Kidney (tissue), 14 donors: ENCODE measurements around the gene ARHGAP8. TPM values are rescaled to one million over a fixed set of nuclear protein-coding genes. Genes with fewer than 3 reads are reported as not detected.

Experiments used
- DNase-seq, 5 donors: peaks; one replicate each; pipeline ENCODE4 v3.0.0-alpha.2; 2013 to 2020
- FAIRE-seq: peaks from 2 replicates; lab custom pipeline; 2012; peaks lifted over from hg19 to GRCh38; lab: Jason Lieb, UNC
- H3K27ac ChIP-seq, 2 donors: one replicate each; pipeline ENCODE4 v1.7.0; 2013; ENCODE audit warnings: low read depth in 2 of 2, low read length in 2 of 2, inconsistent platforms in 1 of 2
- H3K27me3 ChIP-seq: one replicate; pipeline ENCODE4 v1.7.1; 2013; ENCODE audit warnings: low read length, inconsistent platforms; ENCODE audit not compliant: control insufficient read depth, insufficient read depth
- H3K36me3 ChIP-seq, 3 donors: one replicate each; pipeline versions ENCODE4 v1.7.0 to v1.7.1; 2013; ENCODE audit warnings: low read length in 3 of 3, control low read depth in 1 of 3, inconsistent platforms in 1 of 3; ENCODE audit not compliant: insufficient read depth in 3 of 3, control insufficient read depth in 2 of 3
- H3K4me1 ChIP-seq, 3 donors: one replicate each; pipeline versions ENCODE4 v1.7.0 to v1.7.1; 2013; ENCODE audit warnings: low read length in 3 of 3, inconsistent platforms in 1 of 3, low read depth in 1 of 3; ENCODE audit not compliant: control insufficient read depth in 2 of 3, insufficient read depth in 2 of 3
- H3K4me3 ChIP-seq, 3 donors: one replicate each; pipeline versions ENCODE4 v1.7.0 to v1.8.1; 2013; ENCODE audit warnings: low read length in 3 of 3, control low read depth in 1 of 3, inconsistent platforms in 1 of 3
- H3K9ac ChIP-seq, 3 donors: one replicate each; pipeline versions ENCODE4 v1.7.0 to v1.7.1; 2013; ENCODE audit warnings: low read length in 3 of 3, control low read depth in 1 of 3, inconsistent platforms in 1 of 3
- H3K9me3 ChIP-seq, 3 donors: one replicate each; pipeline versions ENCODE4 v1.7.0 to v1.7.1; 2013; ENCODE audit warnings: low read length in 3 of 3, control low read depth in 1 of 3, inconsistent platforms in 1 of 3; ENCODE audit not compliant: control insufficient read depth in 2 of 3, insufficient read depth in 1 of 3
- CTCF ChIP-seq: IDR thresholded peaks from 3 replicates; pipeline ENCODE4 v1.5.1; 2012; ENCODE audit warnings: mild to moderate bottlenecking, moderate library complexity, borderline replicate concordance; ENCODE audit not compliant: insufficient read depth; ENCODE audit errors: extremely low read depth
- intact Hi-C: fragments of 100-400 bp; cut with DNase I; formaldehyde crosslinking; loops from one replicate; pipeline ENCODE4 v1.11.1; 2022
- polyA plus RNA-seq: library from polyadenylated mRNA; stranded (reverse); fragments of 350-450 nt; fragmentation: Illumina TruSeq; extraction: RNeasy Lipid Tissue Mini Kit (QIAGEN cat#74804); gene quantifications from one replicate; pipeline ENCODE4 v1.2.3, GENCODE V29; 2014; ENCODE audit warnings: low read depth, low replicate concordance; ENCODE audit not compliant: insufficient read depth
- total RNA-seq: library from RNA; stranded (reverse); fragmentation: NEBNext Ultra II Directional; extraction: Animal tissue kit (Norgen Biotek cat#: 25700); gene quantifications from one replicate; pipeline ENCODE4 v1.2.1, GENCODE V29; 2021
- donor health status: control.
- donor health status: control.
- donor health status: control.
- donor health status: control.
- donor health status: control.
- donor health status: DM: yes; HTN: yes; CAD: no.
- donor health status: Normal renal cell carcinoma (clear cell type).

The ARHGAP8 gene
- total and polyA plus RNA-seq, 2 donors from 2014 or later: 30.2 to 35.7 TPM

DNA sequence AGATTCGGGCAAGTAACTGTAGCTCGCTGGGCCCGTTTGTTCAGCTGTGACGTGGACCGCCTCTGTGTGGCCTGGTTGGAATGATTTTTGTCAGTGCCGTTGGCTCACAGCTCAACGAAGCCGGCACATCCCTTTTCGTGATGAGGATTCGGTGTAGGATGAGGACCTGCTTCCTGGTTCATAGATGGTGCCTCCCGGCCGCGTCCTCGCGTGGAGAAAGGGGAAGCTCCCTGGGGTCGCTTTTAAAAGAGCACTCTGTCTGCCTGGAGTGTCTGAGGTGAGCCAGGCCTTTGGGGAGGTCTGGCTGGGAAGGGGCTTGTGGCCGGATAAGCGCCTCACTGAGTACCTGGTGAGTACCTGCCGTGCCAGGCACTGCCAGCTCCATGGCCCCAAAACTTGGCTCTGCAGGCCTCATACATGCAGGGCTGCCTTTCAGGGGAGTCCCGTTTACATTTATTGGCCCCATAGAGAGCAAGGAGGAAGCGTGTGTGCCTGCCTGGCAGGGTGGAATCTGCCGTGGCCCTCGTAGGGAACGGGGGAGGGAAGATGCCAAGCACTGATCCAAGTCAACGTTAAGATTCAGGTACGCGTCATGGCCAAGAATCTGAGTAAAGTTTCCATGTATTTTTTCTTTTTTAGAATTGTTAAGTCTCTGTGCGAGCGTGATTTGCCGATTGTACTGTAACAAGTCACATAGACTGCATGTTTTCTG, 88.4 kb downstream of the ARHGAP8 start:
- no peak overlapping the region for H3K4me3 ChIP-seq
- H3K36me3 ChIP-seq: peaks cover 0 to 3% (median 0%) of the 10 kb centered on the region in 3 donors
- H3K27ac ChIP-seq: no peak overlapping the region
- TF ChIP-seq CTCF: no peak
- DNase-seq: peak in 1 of 5 donors; percentile 55
- intact Hi-C loops: no loop called here
- no peaks in the 10 kb centered on the region for H3K27me3 ChIP-seq
- H3K4me1 ChIP-seq: no peaks in the 10 kb centered on the region
- no peaks in the 10 kb centered on the region for H3K9me3 ChIP-seq
- FAIRE-seq: no peak
- H3K9ac ChIP-seq: no peak overlapping the region

DNA sequence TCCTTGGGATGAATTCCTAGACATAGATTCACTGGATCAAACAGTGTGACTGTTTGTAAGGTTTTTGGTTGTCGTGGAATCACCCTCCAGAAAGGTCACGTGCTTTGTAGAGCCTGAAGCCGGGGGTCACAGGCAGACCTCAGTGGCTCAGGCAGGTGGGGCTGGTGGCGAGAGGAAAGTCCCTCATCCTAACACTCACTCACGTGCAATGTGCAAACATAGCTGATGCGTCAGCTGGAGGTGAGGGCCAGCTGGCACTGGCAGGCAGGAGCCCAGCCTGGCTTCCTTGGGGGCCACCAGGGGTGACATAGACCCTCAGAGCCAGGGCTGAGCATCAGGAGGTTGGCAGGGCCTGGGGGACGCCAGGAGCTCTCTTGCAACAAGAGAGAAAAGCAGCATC, 90.0 kb downstream of the ARHGAP8 start:
- intact Hi-C loops: no loop called here
- FAIRE-seq (no peak), DNase-seq (peak in 1 of 5 donors; percentile 30)
- Histone ChIP-seq H3K9ac (no peak overlapping the region), H3K27me3 (no peaks in the 10 kb centered on the region), H3K27ac (no peak overlapping the region), H3K36me3 (peaks cover 0 to 3% (median 0%) of the 10 kb centered on the region in 3 donors), H3K4me3 (no peak overlapping the region), H3K4me1 (no peaks in the 10 kb centered on the region), H3K9me3 (no peaks in the 10 kb centered on the region)
- TF ChIP-seq CTCF: no peak

- no peak for TF ChIP-seq CTCF
Measured at GRCh38 chr22:44845191-44845590, 92.8 kb downstream of the ARHGAP8 start.

More at GRCh38 chr22:44845191-44845590, 92.8 kb downstream of the ARHGAP8 start:
- Histone ChIP-seq H3K4me1 (no peaks in the 10 kb centered on the region), H3K27ac (no peak overlapping the region), H3K9me3 (no peaks in the 10 kb centered on the region), H3K36me3 (no peaks in the 10 kb centered on the region), H3K27me3 (no peaks in the 10 kb centered on the region), H3K4me3 (no peak overlapping the region), H3K9ac (no peak overlapping the region)
- no peak for FAIRE-seq
- DNase-seq: peak in 1 of 5 donors; percentile 65
- intact Hi-C loops: no loop called here
